Effector memory CD4-positive, alpha-beta T cell (primary cell): ENCODE data around the gene AHCYL1.
"Not testable (repeated sequence)": the region's sequence is repeated elsewhere in the genome, so short reads cannot be mapped to it uniquely, and the experiment has no call there.

Experiments
- DNase-seq, 3 donors: peaks; one replicate each; pipeline ENCODE4 v3.0.0-alpha.2; 2020
- H3K27ac ChIP-seq: 2 replicates; pipeline ENCODE4 v1.7.0; 2013; ENCODE audit warnings: mild to moderate bottlenecking, low read length, moderate library complexity; ENCODE audit not compliant: insufficient read depth, poor library complexity, severe bottlenecking
- H3K27me3 ChIP-seq: replicated peaks from 2 replicates; pipeline ENCODE4 v1.7.0; 2013; ENCODE audit warnings: mild to moderate bottlenecking, low read length; ENCODE audit not compliant: insufficient read depth, control insufficient read depth, poor library complexity, severe bottlenecking
- H3K36me3 ChIP-seq: 2 replicates; pipeline ENCODE4 v1.7.0; 2013; ENCODE audit warnings: mild to moderate bottlenecking, low read length, moderate library complexity; ENCODE audit not compliant: control insufficient read depth, insufficient read depth
- H3K4me1 ChIP-seq: 2 replicates; pipeline ENCODE4 v1.7.0; 2013; ENCODE audit warnings: low read length, mild to moderate bottlenecking; ENCODE audit not compliant: control insufficient read depth, insufficient read depth, poor library complexity, severe bottlenecking
- H3K4me3 ChIP-seq: 2 replicates; pipeline ENCODE4 v1.7.0; 2013; ENCODE audit warnings: low read length, low read depth, mild to moderate bottlenecking; ENCODE audit not compliant: insufficient read depth, poor library complexity, severe bottlenecking
- H3K9me3 ChIP-seq: 2 replicates; pipeline ENCODE4 v1.7.0; 2013; ENCODE audit warnings: mild to moderate bottlenecking, low read length, moderate library complexity; ENCODE audit not compliant: control insufficient read depth

AHCYL1 gene

DNA sequence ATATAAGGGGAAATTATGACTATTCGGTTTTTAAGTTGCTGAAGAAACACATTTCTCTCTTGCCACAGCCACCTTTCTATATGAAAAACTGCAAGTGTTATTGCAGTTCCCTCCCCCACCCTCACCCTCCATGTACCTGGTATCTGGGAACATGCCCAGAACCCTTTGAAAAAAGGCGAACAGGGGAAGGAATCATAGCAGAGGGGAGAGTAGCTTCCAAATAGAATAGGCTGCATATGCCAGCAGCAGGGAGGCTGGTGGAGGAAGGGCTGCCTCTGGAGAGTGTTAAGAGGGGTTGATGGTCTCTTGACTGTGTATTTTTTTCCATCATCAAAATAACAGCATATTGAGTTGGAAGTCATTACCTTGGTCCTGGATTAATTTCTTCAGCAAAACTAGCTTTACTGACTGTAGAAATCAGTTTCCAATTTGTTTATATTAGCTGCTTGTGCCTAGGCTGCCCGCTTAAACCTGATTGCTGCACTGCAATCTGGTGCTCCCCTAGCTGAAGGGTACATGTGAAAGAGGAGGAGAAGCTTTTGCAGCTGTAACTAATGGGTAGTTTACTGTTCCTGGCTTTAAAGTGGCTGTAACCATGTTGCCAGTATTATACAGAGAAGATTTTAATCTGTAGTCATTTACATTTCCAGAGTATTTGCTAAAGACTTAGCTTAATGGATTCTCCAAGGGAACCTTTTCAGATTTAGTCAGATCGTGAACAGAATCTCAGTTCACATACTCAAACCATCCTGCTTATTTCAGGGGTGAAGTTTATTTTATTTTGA is 22.7 kb downstream of the AHCYL1 start:
- H3K36me3 ChIP-seq, result peaks cover 18% of the 10 kb centered on the region
- no peak overlapping the region for H3K4me3 ChIP-seq
- H3K4me1 ChIP-seq, result peaks cover 13% of the 10 kb centered on the region
- no peaks in the 10 kb centered on the region for H3K9me3 ChIP-seq
- no peak overlapping the region for H3K27ac ChIP-seq
- DNase-seq, result no peak
- no peaks in the 10 kb centered on the region for H3K27me3 ChIP-seq

DNA sequence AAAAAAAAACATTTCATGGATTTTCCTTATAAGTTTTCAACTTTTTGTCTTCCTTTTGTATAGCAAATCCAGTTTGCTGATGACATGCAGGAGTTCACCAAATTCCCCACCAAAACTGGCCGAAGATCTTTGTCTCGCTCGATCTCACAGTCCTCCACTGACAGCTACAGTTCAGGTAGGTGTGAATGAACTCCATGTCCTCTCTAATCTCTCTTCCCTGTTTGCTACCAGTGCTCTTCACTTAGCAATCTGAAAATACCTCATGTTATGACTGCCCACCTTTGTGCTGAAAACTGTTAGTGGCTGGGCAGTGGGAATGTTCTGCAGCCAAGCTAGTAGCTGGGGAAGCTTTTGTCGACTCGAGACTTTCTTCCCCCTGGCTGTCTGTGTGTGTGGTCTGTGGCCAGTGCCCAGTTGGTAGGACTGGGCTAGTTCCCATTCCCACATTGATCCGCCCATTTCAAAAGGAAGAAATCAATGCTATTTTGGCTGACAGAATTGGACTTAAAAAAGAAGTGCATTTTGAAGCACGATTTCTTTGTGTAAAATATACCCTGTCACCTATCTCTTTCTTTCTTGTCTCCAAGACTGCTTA is 24.5 kb downstream of the AHCYL1 start:
- no peak overlapping the region for H3K4me3 ChIP-seq
- no peak for DNase-seq
- peaks cover 30% of the 10 kb centered on the region for H3K36me3 ChIP-seq
- H3K27ac ChIP-seq, result no peak overlapping the region
- H3K27me3 ChIP-seq, result no peaks in the 10 kb centered on the region
- H3K4me1 ChIP-seq, result peaks cover 7% of the 10 kb centered on the region
- H3K9me3 ChIP-seq, result no peaks in the 10 kb centered on the region

DNA sequence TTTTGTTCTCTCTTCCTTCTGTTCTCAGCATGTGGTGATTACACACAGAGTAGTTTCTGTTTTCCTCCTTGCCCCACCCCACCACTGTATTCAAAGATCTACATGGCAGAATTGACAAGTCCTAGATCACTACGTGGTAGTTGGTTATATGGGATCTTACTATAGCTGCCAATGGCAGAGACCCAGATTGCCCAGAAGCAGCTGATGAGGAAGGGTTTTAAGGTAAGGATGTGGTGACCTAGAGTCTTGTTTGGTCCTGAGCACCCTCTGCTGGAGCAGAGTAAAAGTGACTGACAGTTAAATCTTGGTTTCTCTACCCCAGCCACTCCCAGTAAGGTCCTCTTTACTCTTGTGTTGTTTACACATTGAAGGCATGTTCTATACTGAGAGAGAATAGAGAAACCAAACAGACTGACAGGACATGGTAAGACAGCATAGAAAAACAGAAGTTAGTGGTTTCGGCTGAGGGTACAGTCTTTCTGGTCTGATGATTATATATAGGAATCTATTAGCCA is 27.0 kb downstream of the AHCYL1 start:
- DNase-seq, result no peak
- Histone ChIP-seq H3K27me3 (no peaks in the 10 kb centered on the region), H3K27ac (no peak overlapping the region), H3K4me1 (no peaks in the 10 kb centered on the region), H3K9me3 (no peaks in the 10 kb centered on the region), H3K36me3 (peaks cover 52% of the 10 kb centered on the region), H3K4me3 (no peak overlapping the region)

DNA sequence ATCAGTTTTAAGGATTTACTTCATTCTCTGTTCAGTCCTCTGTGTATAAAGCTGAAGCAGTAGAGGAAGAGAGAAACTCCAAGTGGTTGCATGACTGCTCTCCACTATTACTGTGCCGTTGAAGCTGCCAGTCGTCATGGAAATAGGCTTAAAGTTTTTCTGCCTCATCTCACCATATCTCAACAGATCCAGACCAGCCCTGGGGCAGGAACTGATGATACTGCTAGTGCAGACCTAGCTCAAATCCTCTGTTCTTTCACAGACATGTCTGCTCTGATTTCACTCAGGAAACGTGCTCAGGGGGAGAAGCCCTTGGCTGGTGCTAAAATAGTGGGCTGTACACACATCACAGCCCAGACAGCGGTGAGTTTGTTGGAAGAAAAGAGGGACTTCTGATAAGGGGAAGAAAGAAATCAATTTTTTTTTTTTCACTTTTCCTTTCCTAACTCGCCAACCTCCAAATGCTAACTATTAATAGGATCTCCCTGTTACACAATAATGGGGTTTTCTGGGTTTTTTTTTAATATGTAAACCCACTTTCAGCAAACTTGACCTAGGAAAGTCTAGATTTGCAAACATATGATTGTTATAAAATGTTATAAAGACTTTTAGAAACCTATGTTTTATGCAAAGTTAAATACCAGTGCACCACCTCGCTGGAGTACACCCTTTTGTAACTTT is 27.7 kb downstream of the AHCYL1 start:
- no peaks in the 10 kb centered on the region for H3K27me3 ChIP-seq
- no peaks in the 10 kb centered on the region for H3K4me1 ChIP-seq
- H3K4me3 ChIP-seq, result no peak overlapping the region
- H3K27ac ChIP-seq, result no peak overlapping the region
- no peaks in the 10 kb centered on the region for H3K9me3 ChIP-seq
- peaks cover 58% of the 10 kb centered on the region for H3K36me3 ChIP-seq
- no peak for DNase-seq

DNA sequence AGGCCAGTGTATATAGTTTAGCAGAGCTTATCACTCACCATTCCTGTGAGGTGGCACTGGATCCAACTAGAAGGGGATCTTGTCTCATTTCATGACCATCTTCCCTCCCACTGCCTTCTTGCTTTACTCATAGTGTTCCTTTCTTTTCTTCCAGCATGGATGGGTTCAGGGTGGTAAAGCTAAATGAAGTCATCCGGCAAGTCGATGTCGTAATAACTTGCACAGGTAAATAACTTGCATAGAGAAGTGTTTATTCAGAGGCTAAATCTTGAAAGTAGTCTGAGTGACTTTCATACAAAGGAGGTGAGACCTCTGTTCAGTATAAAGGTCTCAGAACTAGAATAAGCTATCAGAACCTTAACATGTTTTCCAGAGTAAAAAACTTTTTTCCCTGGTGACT is 33.2 kb downstream of the AHCYL1 start:
- Histone ChIP-seq H3K27ac (no peak overlapping the region), H3K36me3 (peaks cover 76% of the 10 kb centered on the region), H3K4me3 (no peak overlapping the region), H3K4me1 (no peaks in the 10 kb centered on the region), H3K9me3 (no peaks in the 10 kb centered on the region), H3K27me3 (no peaks in the 10 kb centered on the region)
- DNase-seq, result no peak

DNA sequence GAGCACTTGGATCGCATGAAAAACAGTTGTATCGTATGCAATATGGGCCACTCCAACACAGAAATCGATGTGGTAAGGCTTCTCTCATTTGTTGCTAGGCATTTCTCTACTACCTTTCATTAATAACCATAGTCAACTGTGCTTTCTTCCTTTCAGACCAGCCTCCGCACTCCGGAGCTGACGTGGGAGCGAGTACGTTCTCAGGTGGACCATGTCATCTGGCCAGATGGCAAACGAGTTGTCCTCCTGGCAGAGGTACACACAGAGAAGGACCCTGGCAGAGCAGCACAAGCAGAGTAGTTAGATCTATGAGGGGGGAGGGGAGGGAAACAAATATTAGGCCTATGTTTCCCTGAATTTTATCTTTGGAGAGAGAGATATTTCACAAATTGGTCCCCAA is 33.8 kb downstream of the AHCYL1 start:
- H3K4me1 ChIP-seq, result no peaks in the 10 kb centered on the region
- no peaks in the 10 kb centered on the region for H3K27me3 ChIP-seq
- no peak for DNase-seq
- no peaks in the 10 kb centered on the region for H3K9me3 ChIP-seq
- no peak overlapping the region for H3K4me3 ChIP-seq
- H3K27ac ChIP-seq, result no peak overlapping the region
- H3K36me3 ChIP-seq, result peaks cover 78% of the 10 kb centered on the region

DNA sequence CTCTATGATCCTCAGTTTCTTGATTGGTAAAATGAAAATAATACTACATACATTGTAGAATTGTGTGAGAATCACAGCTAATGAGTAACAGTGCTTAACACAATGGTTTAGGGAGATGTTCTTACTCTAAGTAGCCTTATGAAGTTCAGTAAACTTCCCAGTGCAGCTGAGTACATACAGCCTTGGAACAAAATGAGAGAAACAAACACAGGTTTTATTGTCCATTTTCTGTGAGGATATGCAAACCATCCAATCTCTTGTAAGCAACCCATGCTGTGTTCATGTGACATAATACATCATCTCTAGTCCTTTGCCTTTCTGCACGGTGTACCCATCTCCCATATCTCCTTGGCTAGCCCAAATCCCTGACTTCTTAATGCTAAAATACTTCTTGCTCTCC is 35.2 kb downstream of the AHCYL1 start:
- DNase-seq, result no peak
- Histone ChIP-seq H3K4me1 (no peaks in the 10 kb centered on the region), H3K4me3 (no peak overlapping the region), H3K36me3 (peaks cover 68% of the 10 kb centered on the region), H3K27me3 (no peaks in the 10 kb centered on the region), H3K27ac (no peak overlapping the region), H3K9me3 (no peaks in the 10 kb centered on the region)

DNA sequence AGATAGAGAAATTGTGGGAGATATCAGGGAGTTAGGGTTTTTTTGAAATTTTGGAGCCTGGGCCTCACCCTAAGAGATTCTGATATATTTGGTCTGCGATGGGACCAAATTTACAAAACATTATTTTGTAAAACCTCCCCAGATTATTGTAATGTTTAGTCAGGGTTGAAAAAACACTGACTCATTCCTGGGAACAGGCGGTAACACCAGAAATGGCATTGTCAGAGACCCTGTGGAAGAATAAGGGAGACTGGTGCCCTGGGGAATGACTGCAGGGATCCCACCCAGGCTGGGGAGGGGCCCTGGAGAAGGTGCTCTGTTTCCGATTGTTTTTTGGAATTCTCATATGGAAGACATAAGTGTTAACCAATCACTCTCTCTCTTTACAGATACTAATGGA is 36.7 kb downstream of the AHCYL1 start:
- Histone ChIP-seq H3K9me3 (no peaks in the 10 kb centered on the region), H3K4me1 (no peaks in the 10 kb centered on the region), H3K27ac (no peak overlapping the region), H3K27me3 (no peaks in the 10 kb centered on the region), H3K4me3 (no peak overlapping the region), H3K36me3 (peaks cover 56% of the 10 kb centered on the region)
- no peak for DNase-seq

DNA sequence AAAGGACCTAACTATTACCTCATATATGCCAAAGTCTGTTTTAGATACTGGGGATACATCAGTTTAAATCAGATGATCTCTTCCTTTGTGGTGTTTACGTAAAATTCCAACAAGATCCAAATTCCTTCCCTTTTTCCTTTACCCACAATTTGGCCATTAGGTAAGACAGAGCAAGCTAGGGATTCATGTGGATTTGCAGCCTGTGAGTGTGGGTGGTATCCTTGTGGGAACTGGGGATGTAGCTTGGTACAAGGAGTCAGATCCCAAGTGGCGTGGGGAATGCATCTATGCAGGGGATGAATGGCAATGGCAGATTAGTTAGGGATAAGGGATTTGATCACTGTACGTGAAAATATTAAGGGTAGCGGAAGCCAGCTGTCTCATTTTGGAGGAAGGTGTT is 40.0 kb downstream of the AHCYL1 start:
- H3K4me3 ChIP-seq, result no peak overlapping the region
- H3K9me3 ChIP-seq, result no peaks in the 10 kb centered on the region
- no peaks in the 10 kb centered on the region for H3K27me3 ChIP-seq
- peaks cover 24% of the 10 kb centered on the region for H3K36me3 ChIP-seq
- no peak for DNase-seq
- H3K27ac ChIP-seq, result no peak overlapping the region
- H3K4me1 ChIP-seq, result no peaks in the 10 kb centered on the region

DNA sequence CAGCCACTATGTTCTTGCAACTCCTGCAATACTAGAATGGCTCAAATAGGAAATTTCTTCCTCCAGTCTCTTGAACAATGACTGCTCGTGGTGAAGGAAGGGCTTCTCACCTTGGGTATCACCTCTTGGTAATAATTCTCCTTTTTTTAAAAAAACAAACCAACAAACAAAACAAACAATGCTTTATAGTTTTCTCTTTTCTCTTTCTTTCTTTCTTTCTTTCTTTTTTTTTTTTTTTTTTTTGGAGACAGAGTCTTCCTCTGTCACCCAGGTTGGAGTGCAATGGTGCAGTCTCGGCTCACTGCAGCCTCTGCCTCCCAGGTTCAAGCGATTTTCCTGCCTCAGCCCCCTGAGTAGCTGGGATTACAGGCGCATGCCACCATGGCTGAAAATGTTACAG is 46.1 kb downstream of the AHCYL1 start:
- not testable (repeated sequence) for DNase-seq, H3K9me3 ChIP-seq, H3K27me3 ChIP-seq, H3K36me3 ChIP-seq
- peaks cover 14% of the 10 kb centered on the region for H3K4me1 ChIP-seq
- peak overlapping the region; percentile 44 for H3K4me3 ChIP-seq
- H3K27ac ChIP-seq, result peak overlapping the region; percentile 55
